Stimulated activated CD8-positive, alpha-beta memory T cell treated with anti-CD3 and anti-CD28 coated beads, Interleukin-15, amount 100 ng/mL, for 48 hours (primary cell): Measurements from ENCODE around the gene DHCR24.

Experiments used
- DNase-seq, 2 donors: peaks; one replicate each; pipeline ENCODE4 v3.0.0-alpha.2; 2020; ENCODE audit warnings: low read depth in 2 of 2

The DHCR24 gene

GRCh38 chr1:54846301-54846700, 40.7 kb downstream of the DHCR24 start:
- DNase-seq, result no peak

GRCh38 chr1:54845772-54846171, 41.2 kb downstream of the DHCR24 start:
- DNase-seq, result no peak

GRCh38 chr1:54844564-54844963, 42.4 kb downstream of the DHCR24 start:
- no peak for DNase-seq

GRCh38 chr1:54843449-54843848, 43.5 kb downstream of the DHCR24 start:
- DNase-seq, result no peak

- no peak for DNase-seq
Observed at GRCh38 chr1:54842963-54843362, 44.0 kb downstream of the DHCR24 start.

GRCh38 chr1:54842206-54842915, 44.6 kb downstream of the DHCR24 start:
- DNase-seq, result no peak

GRCh38 chr1:54839824-54840223, 47.2 kb downstream of the DHCR24 start:
- DNase-seq, result no peak

- no peak for DNase-seq
Observed at GRCh38 chr1:54838565-54839180, 48.3 kb downstream of the DHCR24 start.

- DNase-seq, result no peak
Observed at GRCh38 chr1:54837002-54837853, 49.8 kb downstream of the DHCR24 start.

GRCh38 chr1:54836594-54836993, 50.4 kb downstream of the DHCR24 start:
- DNase-seq, result no peak

- no peak for DNase-seq
Observed at GRCh38 chr1:54835970-54836369, 51.0 kb downstream of the DHCR24 start.

GRCh38 chr1:54835131-54835898, 51.7 kb downstream of the DHCR24 start:
- no peak for DNase-seq

- no peak for DNase-seq
Observed at GRCh38 chr1:54834007-54834541, 52.9 kb downstream of the DHCR24 start.

- no peak for DNase-seq
Observed at GRCh38 chr1:54833121-54833520, 53.9 kb downstream of the DHCR24 start.

GRCh38 chr1:54826226-54826816, 60.7 kb downstream of the DHCR24 start:
- DNase-seq, result no peak

GRCh38 chr1:54825696-54826095, 61.3 kb downstream of the DHCR24 start:
- DNase-seq, result no peak

GRCh38 chr1:54823670-54824069, 63.3 kb downstream of the DHCR24 start:
- DNase-seq, result no peak

GRCh38 chr1:54819733-54820132, 67.3 kb downstream of the DHCR24 start:
- no peak for DNase-seq

GRCh38 chr1:54819195-54819536, 67.8 kb downstream of the DHCR24 start:
- no peak for DNase-seq

- no peak for DNase-seq
Observed at GRCh38 chr1:54818461-54819194, 68.4 kb downstream of the DHCR24 start.

GRCh38 chr1:54816951-54817350, 70.0 kb downstream of the DHCR24 start:
- no peak for DNase-seq
